ENCODE data around the gene INTS15. TPM values are rescaled to one million over a fixed set of nuclear protein-coding genes. Genes with fewer than 3 reads are reported as not detected.

INTS15 gene
- total RNA-seq, 1 donor from 2014 or later = 19.0 TPM

Other genes with a start within 250 kb of the INTS15 start
- 26.0 TPM for gene FAM220A, start 241.1 kb upstream of the INTS15 start, total RNA-seq
- 57.2 TPM for gene RAC1, start 215.5 kb upstream of the INTS15 start, total RNA-seq
- 15.4 TPM for gene DAGLB, start 142.1 kb upstream of the INTS15 start, total RNA-seq
- gene KDELR2, start 105.9 kb upstream of the INTS15 start, total RNA-seq = 138 TPM
- 0.31 TPM for gene GRID2IP, start 38.6 kb upstream of the INTS15 start, total RNA-seq
- 52.1 TPM for gene ZDHHC4, start 12.6 kb upstream of the INTS15 start, total RNA-seq
- gene ZNF853, start 25.6 kb downstream of the INTS15 start, total RNA-seq = 26.1 TPM
- 30.1 TPM for gene ZNF316, start 47.3 kb downstream of the INTS15 start, total RNA-seq
- gene ZNF12, start 116.9 kb downstream of the INTS15 start, total RNA-seq = 34.1 TPM
- gene RSPH10B2, start 164.1 kb downstream of the INTS15 start, total RNA-seq = not detected
- gene CCZ1B, start 236.3 kb downstream of the INTS15 start, total RNA-seq = 49.0 TPM